ENCODE measurements around the gene RIT1. TPM values are rescaled to one million over a fixed set of nuclear protein-coding genes. Genes with fewer than 3 reads are reported as not detected.

Gene RIT1
- total and polyA plus RNA-seq, 2 of the 13 experiments (the other 11 are each of a cell fraction or from before 2014, with no cell fraction given), result 12.2 to 32.2 TPM

- ChIA-PET POLR2A (interaction anchor here (1.0 to 7.2 kb wide), 15 partner anchors 8 to 133 kb away, joined by 3 to 390 read pairs (median 6); partner anchors contain the start of genes ARHGEF2, LAMTOR2 and SYT11), CTCF (ENCODE audit: low intra/inter-chr PET ratio, low total read pairs) (interaction anchor here (1.3 kb wide), 1 partner anchor 49 kb away, joined by 4 read pairs; no protein-coding TSS in a partner anchor)
- peak overlapping the region; percentile 84 for H3K27ac ChIP-seq (ENCODE audit: extremely low read length, insufficient read depth, low read length)
- H4K20me1 ChIP-seq (ENCODE audit: insufficient read depth, low read length), result no peaks in the 10 kb centered on the region
- no peaks in the 10 kb centered on the region for H3K27me3 ChIP-seq (ENCODE audit: control insufficient read depth in 1 of 2, insufficient read depth in 2 of 2, low read length in 2 of 2)
- intact Hi-C loops (cut with micrococcal nuclease; ENCODE audit: unreplicated experiment), result loop anchor here (5.0 kb wide), 2 partner anchors 37 to 357 kb away; partner anchors contain the start of genes ARHGEF2, GLMP and VHLL
- H3K9ac ChIP-seq (ENCODE audit: insufficient read depth, low read depth, low read length), result peak overlapping the region; percentile 67
- peak; percentile 96 for FAIRE-seq
- peaks cover 71% of the 10 kb centered on the region for H3K4me1 ChIP-seq (ENCODE audit: insufficient read depth, low read length)
- BruUV-seq (replicated peaks), result no TSS peak
- DNase-seq (ENCODE audit: low spot score), result peak; percentile 86
- in situ Hi-C loops (cut with HindIII; ENCODE audit: extremely low pct_ligation_motif_present, low pct_unique_long_range_greater_than_20kb), result loop anchor here (10.0 kb wide), 1 partner anchor 124 kb away; the partner anchor contains the start of gene RAB25
- peak overlapping the region; percentile 86 for H3K4me2 ChIP-seq (ENCODE audit: low read depth, low read length)
- WGBS (ENCODE audit: low lambda C conversion rate), result 5% methylated on average over 4 of the region's 4 CpGs
- H3K79me2 ChIP-seq (ENCODE audit: insufficient read depth, low read length), result peaks cover 8% of the 10 kb centered on the region
- no peaks in the 10 kb centered on the region for H3K36me3 ChIP-seq (replicated peaks in 1 of 2; ENCODE audit: control insufficient read depth in 1 of 2, insufficient read depth in 2 of 2, low read length in 2 of 2)
- peak overlapping the region; percentile 50 to 65 (median 54); a peak in 5 of 6 replicates for H3K4me3 ChIP-seq (replicated peaks in 1 of 3; ENCODE audit: insufficient read depth in 1 of 3, low read depth in 2 of 3, low read length in 3 of 3)
- H2AFZ ChIP-seq (ENCODE audit: low read length), result peak overlapping the region; percentile 30
- peak; percentile 65 for ATAC-seq
- no peaks in the 10 kb centered on the region for H3K9me3 ChIP-seq (ENCODE audit: low read length)
- TF ChIP-seq ZNF839 (CRISPR knock-in tag; IDR thresholded peaks at IDR 0.05; ENCODE audit: borderline replicate concordance), result no peak
- no peak for TF ChIP-seq ZNF780A (CRISPR knock-in tag; IDR thresholded peaks at IDR 0.05)
- no peak for TF ChIP-seq ZNF317 (CRISPR knock-in tag; IDR thresholded peaks at IDR 0.05)
- TF ChIP-seq ZNF446 (CRISPR knock-in tag; IDR thresholded peaks at IDR 0.05), result no peak
- no peak for TF ChIP-seq PRMT3 (CRISPR knock-in tag; IDR thresholded peaks at IDR 0.05; ENCODE audit: borderline replicate concordance, low read depth)
- no peak for TF ChIP-seq ZNF7 (CRISPR knock-in tag; IDR thresholded peaks at IDR 0.05)
- no peak for TF ChIP-seq MXD4 (CRISPR knock-in tag; IDR thresholded peaks at IDR 0.05)
- no peak for TF ChIP-seq ZNF713 (CRISPR knock-in tag; IDR thresholded peaks at IDR 0.05)
- TF ChIP-seq ELK4 (CRISPR knock-in tag; IDR thresholded peaks at IDR 0.05; ENCODE audit: borderline replicate concordance), result no peak
- TF ChIP-seq ZNF883 (CRISPR knock-in tag; IDR thresholded peaks at IDR 0.05; ENCODE audit: not compliant biosample characterization), result no peak
- no peak for TF ChIP-seq ZNF180 (CRISPR knock-in tag; IDR thresholded peaks at IDR 0.05; ENCODE audit: borderline replicate concordance, low read depth)
- no peak for TF ChIP-seq RFXAP (CRISPR knock-in tag; IDR thresholded peaks at IDR 0.05; ENCODE audit: borderline replicate concordance)
- no peak for TF ChIP-seq XBP1 (CRISPR knock-in tag; IDR thresholded peaks at IDR 0.05)
- TF ChIP-seq PREB (CRISPR knock-in tag; IDR thresholded peaks at IDR 0.05), result no peak
- no peak for TF ChIP-seq MAFK (conservative IDR thresholded peaks at IDR 0.05 in 1 of 2, IDR thresholded peaks at IDR 0.05 in 1 of 2; ENCODE audit: low read length in 2 of 2)
- TF ChIP-seq AKAP8 (CRISPR knock-in tag; IDR thresholded peaks at IDR 0.05), result no peak
- TF ChIP-seq KDM5A (IDR thresholded peaks at IDR 0.05; ENCODE audit: borderline replicate concordance, low read length), result no peak
- TF ChIP-seq NONO (IDR thresholded peaks at IDR 0.05), result no peak
- no peak; the same call in 1 of the 2 replicates for TF ChIP-seq NONO (CRISPR knock-in tag; conservative IDR thresholded peaks at IDR 0.05)
- no peak for TF ChIP-seq THAP8 (CRISPR knock-in tag; IDR thresholded peaks at IDR 0.05; ENCODE audit: borderline replicate concordance)
- peak; percentile 7; the same call in 1 of the 2 replicates for TF ChIP-seq SAFB2 (CRISPR knock-in tag; IDR thresholded peaks at IDR 0.05; ENCODE audit: borderline replicate concordance, low read depth)
- no peak for TF ChIP-seq ZBTB42 (CRISPR knock-in tag; IDR thresholded peaks at IDR 0.05)
- TF ChIP-seq POLR2AphosphoS5 (IDR thresholded peaks at IDR 0.05; ENCODE audit: low read depth, low read length), result peak; percentile 62
- no peak for TF ChIP-seq CEBPB (IDR thresholded peaks at IDR 0.05; ENCODE audit: borderline replicate concordance, low read depth, low read length)
These were observed 29.4 kb upstream of the RIT1 start for GRCh38 chr1:155940482-155940992.
